Measurements from ENCODE around the gene MINDY4B. TPM values are rescaled to one million over a fixed set of nuclear protein-coding genes. Genes with fewer than 3 reads are reported as not detected.

Gene MINDY4B
- total and polyA plus RNA-seq, 2 experiments from 2014 or later: not detected

DNA sequence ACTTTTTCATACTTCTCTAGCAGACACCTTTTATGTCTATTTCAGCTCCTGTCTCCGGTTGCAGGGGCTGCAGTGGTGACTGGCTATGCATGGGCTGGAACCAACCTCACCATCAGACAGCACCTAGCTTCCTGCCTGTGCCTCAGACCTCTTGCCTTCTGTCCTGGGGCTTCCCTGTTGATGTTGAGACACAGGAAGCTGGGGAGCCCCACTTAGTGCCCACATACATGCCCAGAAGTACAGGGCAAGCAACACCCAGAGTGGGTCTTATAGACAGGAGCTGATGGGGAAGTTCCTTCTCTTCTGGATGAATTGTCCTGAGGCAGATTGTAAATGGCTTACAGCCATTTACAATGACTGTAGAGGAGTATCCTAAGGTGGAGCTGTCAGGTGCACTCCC, 77.0 kb downstream of the MINDY4B start:
- H3K79me2 ChIP-seq (replicated peaks; ENCODE audit: insufficient read depth): no peaks in the 10 kb centered on the region
- no peak overlapping the region for H3K4me2 ChIP-seq
- Mint-ChIP-seq H3K4me3 (no peak overlapping the region), H3K27ac (no peak overlapping the region), H3K27me3 (ENCODE audit: insufficient read depth, low read depth, poor library complexity) (peaks cover 3% of the 10 kb centered on the region), H3K9me3 (peaks cover 5% of the 10 kb centered on the region; the same call in 1 of the 3 replicates), H3K4me1 (peaks cover 5% of the 10 kb centered on the region; the same call in 2 of the 3 replicates), H3K36me3 (ENCODE audit: low read depth) (no peaks in the 10 kb centered on the region)
- no peaks in the 10 kb centered on the region for H4K20me1 ChIP-seq (replicated peaks; ENCODE audit: insufficient read depth)
- ATAC-seq (no peak), DNase-seq (ENCODE audit: low spot score) (no peak)
- H3K36me3 ChIP-seq (ENCODE audit: insufficient read depth): no peaks in the 10 kb centered on the region
- H3K27ac ChIP-seq (ENCODE audit: low read depth): no peak overlapping the region
- H3K9me2 ChIP-seq (ENCODE audit: insufficient read depth): no peaks in the 10 kb centered on the region
- TF ChIP-seq CTCF (conservative IDR thresholded peaks at IDR 0.05; ENCODE audit: low read depth in 2 of 2) (no peak), POLR2AphosphoS5 (IDR thresholded peaks at IDR 0.05; ENCODE audit: low read depth) (no peak), NANOG (IDR thresholded peaks at IDR 0.05; ENCODE audit: borderline replicate concordance) (no peak), EZH2phosphoT487 (IDR thresholded peaks at IDR 0.05; ENCODE audit: unreplicated experiment) (no peak), CREB1 (CRISPR knock-in tag; IDR thresholded peaks at IDR 0.05; ENCODE audit: low read depth) (no peak), ZNF114 (CRISPR knock-in tag; IDR thresholded peaks at IDR 0.05) (no peak), EZH2 (IDR thresholded peaks at IDR 0.05; ENCODE audit: low read depth, unreplicated experiment) (no peak), ZNF331 (CRISPR knock-in tag; IDR thresholded peaks at IDR 0.05; ENCODE audit: low read depth) (no peak)
- no peak overlapping the region for H2AFZ ChIP-seq
- no peaks in the 10 kb centered on the region; the same call in 1 of the 2 replicates for H3K4me1 ChIP-seq (ENCODE audit: insufficient read depth)
- no peaks in the 10 kb centered on the region for H3K27me3 ChIP-seq (ENCODE audit: insufficient read depth)
- H3F3A ChIP-seq (replicated peaks; ENCODE audit: low read depth): no peaks in the 10 kb centered on the region
- H3K4me3 ChIP-seq: no peak overlapping the region

DNA sequence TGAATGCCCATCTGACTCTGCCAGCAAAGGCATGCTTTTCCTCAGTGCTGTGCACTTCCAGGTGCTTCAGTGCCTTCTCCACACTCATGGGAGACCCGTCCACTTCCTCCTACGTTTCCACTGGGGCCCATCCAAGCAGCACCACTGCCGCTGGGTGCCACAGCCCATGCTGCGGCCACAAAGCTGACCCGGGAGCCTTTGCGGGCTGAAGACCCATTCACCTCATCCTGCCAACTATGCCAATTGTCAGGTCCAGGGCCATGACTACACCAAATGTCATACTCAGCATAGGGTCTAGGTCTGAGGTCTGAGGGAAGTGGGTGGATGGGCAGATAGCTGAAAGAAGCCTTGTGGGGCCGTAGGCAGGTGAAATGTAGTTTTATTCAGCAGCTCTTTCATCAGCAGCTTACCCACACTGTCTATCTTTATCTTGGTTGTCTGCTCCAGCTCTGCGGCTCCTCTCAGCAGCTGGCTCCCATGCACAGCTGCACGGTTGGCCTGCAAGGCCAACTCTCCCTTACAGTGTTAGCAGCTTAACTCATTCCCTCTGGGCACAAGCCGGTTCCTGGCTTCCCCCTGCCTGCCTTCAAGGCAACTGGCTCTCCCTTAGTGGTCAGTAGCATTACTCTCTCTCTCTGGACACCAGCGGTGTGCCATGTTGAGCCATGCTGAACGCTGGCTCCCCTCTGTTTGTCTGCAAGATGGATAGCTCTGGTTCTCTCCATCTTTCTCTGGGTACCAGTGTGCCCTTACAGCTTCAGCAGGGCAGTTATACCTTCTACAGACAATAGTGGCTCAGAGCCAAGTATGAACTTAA, 78.6 kb downstream of the MINDY4B start:
- Histone ChIP-seq H2AFZ (no peak overlapping the region), H3K4me1 (ENCODE audit: insufficient read depth) (no peaks in the 10 kb centered on the region; the same call in 1 of the 2 replicates), H3K9me2 (ENCODE audit: insufficient read depth) (no peaks in the 10 kb centered on the region), H3K27me3 (ENCODE audit: insufficient read depth) (no peaks in the 10 kb centered on the region), H3K4me2 (no peak overlapping the region), H3K36me3 (ENCODE audit: insufficient read depth) (no peaks in the 10 kb centered on the region), H3K79me2 (replicated peaks; ENCODE audit: insufficient read depth) (no peaks in the 10 kb centered on the region), H4K20me1 (replicated peaks; ENCODE audit: insufficient read depth) (no peaks in the 10 kb centered on the region), H3K27ac (ENCODE audit: low read depth) (no peak overlapping the region), H3F3A (replicated peaks; ENCODE audit: low read depth) (no peaks in the 10 kb centered on the region), H3K4me3 (no peak overlapping the region)
- no peak overlapping the region for H3K27ac Mint-ChIP-seq
- TF ChIP-seq ZNF114 (CRISPR knock-in tag; IDR thresholded peaks at IDR 0.05) (no peak), POLR2AphosphoS5 (IDR thresholded peaks at IDR 0.05; ENCODE audit: low read depth) (no peak), EZH2phosphoT487 (IDR thresholded peaks at IDR 0.05; ENCODE audit: unreplicated experiment) (no peak), ZNF331 (CRISPR knock-in tag; IDR thresholded peaks at IDR 0.05; ENCODE audit: low read depth) (no peak)
- TF ChIP-seq, protein P1, sequence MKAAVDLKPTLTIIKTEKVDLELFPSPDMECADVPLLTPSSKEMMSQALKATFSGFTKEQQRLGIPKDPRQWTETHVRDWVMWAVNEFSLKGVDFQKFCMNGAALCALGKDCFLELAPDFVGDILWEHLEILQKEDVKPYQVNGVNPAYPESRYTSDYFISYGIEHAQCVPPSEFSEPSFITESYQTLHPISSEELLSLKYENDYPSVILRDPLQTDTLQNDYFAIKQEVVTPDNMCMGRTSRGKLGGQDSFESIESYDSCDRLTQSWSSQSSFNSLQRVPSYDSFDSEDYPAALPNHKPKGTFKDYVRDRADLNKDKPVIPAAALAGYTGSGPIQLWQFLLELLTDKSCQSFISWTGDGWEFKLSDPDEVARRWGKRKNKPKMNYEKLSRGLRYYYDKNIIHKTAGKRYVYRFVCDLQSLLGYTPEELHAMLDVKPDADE (IDR thresholded peaks at IDR 0.05): no peak
- peaks cover 7% of the 10 kb centered on the region for H3K27me3 Mint-ChIP-seq (ENCODE audit: insufficient read depth, low read depth, poor library complexity)
- H3K9me3 Mint-ChIP-seq: peaks cover 14% of the 10 kb centered on the region
- no peak overlapping the region for H3K4me3 Mint-ChIP-seq
- no peak for ATAC-seq
- no peak for DNase-seq (ENCODE audit: low spot score)
- peaks cover 5% of the 10 kb centered on the region; the same call in 2 of the 3 replicates for H3K4me1 Mint-ChIP-seq
- H3K36me3 Mint-ChIP-seq (ENCODE audit: low read depth): peaks cover 8% of the 10 kb centered on the region; the same call in 2 of the 3 replicates

Measured in GM23338 (cell line).